Right atrium auricular region (tissue), 2 donors: ENCODE data around the gene KCNC4. TPM values are rescaled to one million over a fixed set of nuclear protein-coding genes. Genes with fewer than 3 reads are reported as not detected.

Experiments
- DNase-seq: peaks from one replicate; pipeline ENCODE4 v3.0.0-alpha.2; 2019; ENCODE audit warnings: low spot score
- H3K27ac ChIP-seq, 2 donors: fragments of 200-600 bp; sonication (generic); 1 replicate in 1 of 2; 2 replicates in 1 of 2; pipeline ENCODE4 v1.5.1; 2016 to 2019
- H3K27me3 ChIP-seq, 2 donors: fragments of 200-600 bp; sonication (generic); one replicate each; pipeline versions ENCODE4 v1.5.1 to v1.6.0; 2017 to 2019
- H3K36me3 ChIP-seq: fragments of 200-600 bp; sonication (generic); one replicate; pipeline ENCODE4 v1.5.1; 2016
- H3K4me1 ChIP-seq, 2 donors: fragments of 200-600 bp; sonication (generic); one replicate each; pipeline versions ENCODE4 v1.5.1 to v1.6.0; 2017 to 2019
- H3K4me3 ChIP-seq, 2 donors: fragments of 200-600 bp; sonication (generic); 1 replicate in 1 of 2; 2 replicates in 1 of 2; pipeline ENCODE4 v1.5.1; 2017 to 2019; ENCODE audit warnings: mild to moderate bottlenecking in 1 of 2, moderate library complexity in 1 of 2
- H3K9me3 ChIP-seq, 2 donors: fragments of 200-600 bp; sonication (generic); one replicate each; pipeline ENCODE4 v1.5.1; 2019
- CTCF ChIP-seq, 2 donors: fragments of 200-600 bp; sonication (generic); IDR thresholded peaks; one replicate each; pipeline ENCODE4 v1.5.1; 2019; ENCODE audit warnings: antibody characterized with exemption in 2 of 2
- total RNA-seq, 2 donors: library from RNA; depleted of rRNA; stranded (reverse); fragments of >200 nt; gene quantifications; one replicate each; pipeline ENCODE4 v1.1.0, GENCODE V29; 2016

Gene KCNC4
- total RNA-seq, 2 donors from 2014 or later: 4.2 to 9.1 TPM

GRCh38 chr1:110214454-110215404, 4.6 kb downstream of the KCNC4 start:
- Histone ChIP-seq H3K27me3 (no peaks in the 10 kb centered on the region), H3K27ac (no peak overlapping the region), H3K4me3 (no peak overlapping the region), H3K36me3 (no peaks in the 10 kb centered on the region), H3K9me3 (no peaks in the 10 kb centered on the region), H3K4me1 (peaks cover 0 to 37% of the 10 kb centered on the region in 2 donors)
- no peak for DNase-seq
- TF ChIP-seq CTCF (IDR thresholded peaks at IDR 0.05): no peak

GRCh38 chr1:110215621-110216515, 5.8 kb downstream of the KCNC4 start:
- Histone ChIP-seq H3K27ac (no peak overlapping the region), H3K9me3 (no peaks in the 10 kb centered on the region), H3K4me1 (peaks cover 0 to 34% of the 10 kb centered on the region in 2 donors), H3K27me3 (no peaks in the 10 kb centered on the region), H3K36me3 (no peaks in the 10 kb centered on the region), H3K4me3 (no peak overlapping the region)
- DNase-seq: no peak
- no peak for TF ChIP-seq CTCF (IDR thresholded peaks at IDR 0.05)

GRCh38 chr1:110216844-110217444, 6.8 kb downstream of the KCNC4 start:
- no peak for TF ChIP-seq CTCF (IDR thresholded peaks at IDR 0.05)
- no peaks in the 10 kb centered on the region for H3K27me3 ChIP-seq
- H3K9me3 ChIP-seq: no peaks in the 10 kb centered on the region
- no peak for DNase-seq
- no peak overlapping the region for H3K27ac ChIP-seq
- H3K36me3 ChIP-seq: no peaks in the 10 kb centered on the region
- peaks cover 0 to 24% of the 10 kb centered on the region in 2 donors for H3K4me1 ChIP-seq
- no peak overlapping the region for H3K4me3 ChIP-seq

- H3K4me1 ChIP-seq: peaks cover 0 to 15% of the 10 kb centered on the region in 2 donors
- peaks cover under 1% of the 10 kb centered on the region for H3K36me3 ChIP-seq
- no peaks in the 10 kb centered on the region for H3K9me3 ChIP-seq
- no peak for TF ChIP-seq CTCF (IDR thresholded peaks at IDR 0.05)
- no peak overlapping the region for H3K4me3 ChIP-seq
- H3K27ac ChIP-seq: no peak overlapping the region
- H3K27me3 ChIP-seq: no peaks in the 10 kb centered on the region
- DNase-seq: no peak
These were observed 8.0 kb downstream of the KCNC4 start for GRCh38 chr1:110218137-110218536.

GRCh38 chr1:110218739-110219138, 8.6 kb downstream of the KCNC4 start:
- H3K27me3 ChIP-seq: no peaks in the 10 kb centered on the region
- DNase-seq: no peak
- peaks cover 7% of the 10 kb centered on the region for H3K36me3 ChIP-seq
- TF ChIP-seq CTCF (IDR thresholded peaks at IDR 0.05): no peak
- H3K4me1 ChIP-seq: peaks cover 0 to 15% of the 10 kb centered on the region in 2 donors
- no peak overlapping the region for H3K27ac ChIP-seq
- H3K9me3 ChIP-seq: no peaks in the 10 kb centered on the region
- no peak overlapping the region for H3K4me3 ChIP-seq
